OCI-LY1 (cell line): ENCODE results near the gene SUGCT.
A peak's percentile ranks its signal among the peaks of the same experiment; 100 is the strongest.

ENCODE experiments used
- H2AFZ ChIP-seq: fragments of 200-600 bp; sonication (generic), shearing (Covaris generic); 2 replicates; pipeline ENCODE4 v1.6.0; 2014; ENCODE audit warnings: antibody characterized with exemption, mild to moderate bottlenecking, low read length
- H3F3A ChIP-seq: fragments of 200-600 bp; sonication (generic), shearing (Covaris generic); 2 replicates; pipeline ENCODE4 v1.6.0; 2014; ENCODE audit warnings: mild to moderate bottlenecking, antibody characterized with exemption, low read length, moderate library complexity; ENCODE audit not compliant: insufficient read depth
- H3K27ac ChIP-seq: fragments of 200-600 bp; sonication (generic); 2 replicates; pipeline ENCODE4 v1.5.1; 2014; ENCODE audit warnings: low read length, mixed run types, mild to moderate bottlenecking, low read depth; ENCODE audit not compliant: poor library complexity, severe bottlenecking
- H3K27me3 ChIP-seq: fragments of 200-600 bp; sonication (generic); 2 replicates; pipeline ENCODE4 v1.6.0; 2014; ENCODE audit warnings: antibody characterized with exemption, mild to moderate bottlenecking, low read length, moderate library complexity; ENCODE audit not compliant: insufficient read depth
- H3K36me3 ChIP-seq: fragments of 200-600 bp; sonication (generic); 2 replicates; pipeline ENCODE4 v1.6.1; 2014; ENCODE audit warnings: mild to moderate bottlenecking, antibody characterized with exemption, low read length, moderate library complexity, mixed read lengths; ENCODE audit not compliant: insufficient read depth
- H3K4me1 ChIP-seq: fragments of 200-600 bp; sonication (generic); 2 replicates; pipeline ENCODE4 v1.5.1; 2014; ENCODE audit warnings: mild to moderate bottlenecking, low read length, moderate library complexity; ENCODE audit not compliant: insufficient read depth, severe bottlenecking
- H3K4me2 ChIP-seq: fragments of 200-600 bp; sonication (generic), shearing (Covaris generic); 2 replicates; pipeline ENCODE4 v1.6.1; 2014; ENCODE audit warnings: low read length
- H3K4me3 ChIP-seq: fragments of 200-600 bp; sonication (generic); 2 replicates; pipeline ENCODE4 v1.5.1; 2014; ENCODE audit warnings: low read length, low read depth, mild to moderate bottlenecking, mixed read lengths; ENCODE audit not compliant: poor library complexity, severe bottlenecking
- H3K79me2 ChIP-seq: fragments of 200-600 bp; shearing (Covaris generic); 2 replicates; pipeline ENCODE4 v1.6.1; 2016; ENCODE audit warnings: mixed run types, low read length, mixed read lengths; ENCODE audit not compliant: insufficient read depth
- H3K9ac ChIP-seq: fragments of 200-600 bp; sonication (generic), shearing (Covaris generic); 2 replicates; pipeline ENCODE4 v1.6.1; 2014; ENCODE audit warnings: mild to moderate bottlenecking, low read length, mixed read lengths
- H3K9me2 ChIP-seq: fragments of 200-600 bp; sonication (generic), shearing (Covaris generic); 2 replicates; pipeline ENCODE4 v1.6.1; 2014; ENCODE audit warnings: low read depth, mild to moderate bottlenecking, low read length, mixed read lengths
- H3K9me3 ChIP-seq: fragments of 200-600 bp; shearing (Covaris generic); 2 replicates; pipeline ENCODE4 v1.6.1; 2014; ENCODE audit warnings: low read length, mixed read lengths
- H4K20me1 ChIP-seq: fragments of 200-600 bp; sonication (generic), shearing (Covaris generic); 2 replicates; pipeline ENCODE4 v1.6.0; 2016; ENCODE audit warnings: mild to moderate bottlenecking, low read length; ENCODE audit not compliant: insufficient read depth
- EZH2 ChIP-seq: fragments of 200-600 bp; sonication (generic), shearing (Covaris generic); IDR thresholded peaks from 2 replicates; pipeline ENCODE4 v1.8.0; 2017; ENCODE audit warnings: borderline replicate concordance, mixed run types, mild to moderate bottlenecking, antibody characterized with exemption, low read length, moderate library complexity, mixed read lengths
- TF ChIP-seq, protein P1 (sequence below): fragments of 200-600 bp; sonication (generic), shearing (Covaris generic); IDR thresholded peaks from 2 replicates; pipeline ENCODE4 v1.5.1; 2017; ENCODE audit warnings: mild to moderate bottlenecking, antibody characterized with exemption, low read length, moderate library complexity, mixed read lengths

The SUGCT gene

GRCh38 chr7:40840990-40841389, 706.2 kb downstream of the SUGCT start:
- TF ChIP-seq EZH2 = no peak
- TF ChIP-seq, protein P1, sequence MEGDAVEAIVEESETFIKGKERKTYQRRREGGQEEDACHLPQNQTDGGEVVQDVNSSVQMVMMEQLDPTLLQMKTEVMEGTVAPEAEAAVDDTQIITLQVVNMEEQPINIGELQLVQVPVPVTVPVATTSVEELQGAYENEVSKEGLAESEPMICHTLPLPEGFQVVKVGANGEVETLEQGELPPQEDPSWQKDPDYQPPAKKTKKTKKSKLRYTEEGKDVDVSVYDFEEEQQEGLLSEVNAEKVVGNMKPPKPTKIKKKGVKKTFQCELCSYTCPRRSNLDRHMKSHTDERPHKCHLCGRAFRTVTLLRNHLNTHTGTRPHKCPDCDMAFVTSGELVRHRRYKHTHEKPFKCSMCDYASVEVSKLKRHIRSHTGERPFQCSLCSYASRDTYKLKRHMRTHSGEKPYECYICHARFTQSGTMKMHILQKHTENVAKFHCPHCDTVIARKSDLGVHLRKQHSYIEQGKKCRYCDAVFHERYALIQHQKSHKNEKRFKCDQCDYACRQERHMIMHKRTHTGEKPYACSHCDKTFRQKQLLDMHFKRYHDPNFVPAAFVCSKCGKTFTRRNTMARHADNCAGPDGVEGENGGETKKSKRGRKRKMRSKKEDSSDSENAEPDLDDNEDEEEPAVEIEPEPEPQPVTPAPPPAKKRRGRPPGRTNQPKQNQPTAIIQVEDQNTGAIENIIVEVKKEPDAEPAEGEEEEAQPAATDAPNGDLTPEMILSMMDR = no peak
- Histone ChIP-seq H3F3A (no peaks in the 10 kb centered on the region), H3K4me2 (no peak overlapping the region), H3K27ac (no peak overlapping the region), H2AFZ (no peak overlapping the region), H3K4me1 (peaks cover 19% of the 10 kb centered on the region), H3K36me3 (no peaks in the 10 kb centered on the region), H3K27me3 (no peaks in the 10 kb centered on the region), H3K9ac (no peak overlapping the region), H3K9me2 (no peaks in the 10 kb centered on the region), H4K20me1 (no peaks in the 10 kb centered on the region), H3K79me2 (no peaks in the 10 kb centered on the region), H3K9me3 (peaks cover 7% of the 10 kb centered on the region; the same call in 1 of the 2 replicates), H3K4me3 (no peak overlapping the region)

DNA sequence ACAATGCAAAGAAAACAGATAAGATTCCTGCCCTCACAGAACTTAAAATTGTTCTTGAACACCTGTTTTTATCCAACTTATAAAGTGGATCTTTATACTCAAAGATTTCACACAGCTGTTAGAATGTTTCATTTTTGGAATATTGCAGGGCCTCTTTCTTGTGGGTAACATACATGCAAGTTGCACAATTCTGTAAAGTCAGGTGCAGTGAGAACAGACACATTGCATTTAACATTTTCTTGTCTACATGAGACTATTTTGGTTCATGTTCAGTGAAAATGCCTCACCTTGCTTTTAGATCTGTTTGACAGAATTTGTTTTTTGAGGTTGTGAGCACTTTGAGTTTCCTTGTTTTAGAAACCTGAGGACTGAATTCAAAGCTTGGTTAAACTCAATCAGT, 707.8 kb downstream of the SUGCT start:
- Histone ChIP-seq H3K4me1 (peaks cover 9% of the 10 kb centered on the region), H3F3A (no peaks in the 10 kb centered on the region), H3K27me3 (no peaks in the 10 kb centered on the region), H3K4me2 (no peak overlapping the region), H3K36me3 (no peaks in the 10 kb centered on the region), H3K79me2 (no peaks in the 10 kb centered on the region), H2AFZ (peak overlapping the region; percentile 22), H3K9ac (no peak overlapping the region), H3K9me3 (peaks cover 7% of the 10 kb centered on the region; the same call in 1 of the 2 replicates), H3K9me2 (no peaks in the 10 kb centered on the region), H3K4me3 (no peak overlapping the region), H3K27ac (no peak overlapping the region), H4K20me1 (no peaks in the 10 kb centered on the region)
- TF ChIP-seq, protein P1 = no peak
- TF ChIP-seq EZH2 = no peak

GRCh38 chr7:40843338-40843985, 708.7 kb downstream of the SUGCT start:
- Histone ChIP-seq H2AFZ (no peak overlapping the region), H4K20me1 (no peaks in the 10 kb centered on the region), H3K9me2 (no peaks in the 10 kb centered on the region), H3K9me3 (peaks cover 7% of the 10 kb centered on the region; the same call in 1 of the 2 replicates), H3K9ac (no peak overlapping the region), H3K4me2 (no peak overlapping the region), H3K4me1 (peaks cover 9% of the 10 kb centered on the region), H3K27me3 (no peaks in the 10 kb centered on the region), H3K36me3 (no peaks in the 10 kb centered on the region), H3K79me2 (no peaks in the 10 kb centered on the region), H3K4me3 (no peak overlapping the region), H3K27ac (no peak overlapping the region), H3F3A (no peaks in the 10 kb centered on the region)
- TF ChIP-seq, protein P1 = no peak
- TF ChIP-seq EZH2 = no peak
